Suprapubic skin (tissue), 3 donors: Measurements from ENCODE around the gene IL1RAP.

Source experiments
- POLR2AphosphoS5 ChIP-seq, 3 donors: sonication (generic); formaldehyde crosslinking; IDR thresholded peaks; one replicate each; pipeline ENCODE4 v1.6.1; 2017; ENCODE audit warnings: antibody characterized with exemption in 3 of 3
- TF ChIP-seq, protein P1 (sequence below), 2 donors: fragments of 200-600 bp in 1 of 2; fragments of 450-650 bp in 1 of 2; sonication (generic) in 1 of 2; IDR thresholded peaks; one replicate each; pipeline ENCODE4 v1.5.1; 2016 to 2019; ENCODE audit warnings: antibody characterized with exemption in 2 of 2, mild to moderate bottlenecking in 1 of 2, moderate library complexity in 1 of 2

GRCh38 chr3:190601622-190602021, 87.7 kb downstream of the IL1RAP start:
- TF ChIP-seq, protein P1, sequence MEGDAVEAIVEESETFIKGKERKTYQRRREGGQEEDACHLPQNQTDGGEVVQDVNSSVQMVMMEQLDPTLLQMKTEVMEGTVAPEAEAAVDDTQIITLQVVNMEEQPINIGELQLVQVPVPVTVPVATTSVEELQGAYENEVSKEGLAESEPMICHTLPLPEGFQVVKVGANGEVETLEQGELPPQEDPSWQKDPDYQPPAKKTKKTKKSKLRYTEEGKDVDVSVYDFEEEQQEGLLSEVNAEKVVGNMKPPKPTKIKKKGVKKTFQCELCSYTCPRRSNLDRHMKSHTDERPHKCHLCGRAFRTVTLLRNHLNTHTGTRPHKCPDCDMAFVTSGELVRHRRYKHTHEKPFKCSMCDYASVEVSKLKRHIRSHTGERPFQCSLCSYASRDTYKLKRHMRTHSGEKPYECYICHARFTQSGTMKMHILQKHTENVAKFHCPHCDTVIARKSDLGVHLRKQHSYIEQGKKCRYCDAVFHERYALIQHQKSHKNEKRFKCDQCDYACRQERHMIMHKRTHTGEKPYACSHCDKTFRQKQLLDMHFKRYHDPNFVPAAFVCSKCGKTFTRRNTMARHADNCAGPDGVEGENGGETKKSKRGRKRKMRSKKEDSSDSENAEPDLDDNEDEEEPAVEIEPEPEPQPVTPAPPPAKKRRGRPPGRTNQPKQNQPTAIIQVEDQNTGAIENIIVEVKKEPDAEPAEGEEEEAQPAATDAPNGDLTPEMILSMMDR (IDR thresholded peaks at IDR 0.05) = no peak
- TF ChIP-seq POLR2AphosphoS5 (IDR thresholded peaks at IDR 0.05) = no peak
